ENCODE results near the gene OR13C5.
"Not testable (repeated sequence)": the region's sequence is repeated elsewhere in the genome, so short reads cannot be mapped to it uniquely, and the experiment has no call there.

OR13C5 gene

GRCh38 chr9:104599313-104599712 lies at the start of gene OR13C5:
OR13C5 (minus strand) TSS chr9:104599413; CDS start chr9:104599413, 0 bp downstream.
- not testable (repeated sequence) for DNase-seq

- DNase-seq, result no peak
These were observed 36.2 kb upstream of the OR13C5 start for GRCh38 chr9:104635456-104635855.

- no peak for DNase-seq
These were observed 34.8 kb upstream of the OR13C5 start for GRCh38 chr9:104633976-104634520.

GRCh38 chr9:104625964-104626363 lies 26.8 kb upstream of the OR13C5 start:
- not testable (repeated sequence) for DNase-seq

GRCh38 chr9:104618104-104618503 lies 18.9 kb upstream of the OR13C5 start, which contains the start of gene OR13C9:
OR13C9 (minus strand) TSS chr9:104618204; CDS start chr9:104618204, 0 bp downstream.
- DNase-seq, result no peak

- no peak for DNase-seq
These were observed 18.2 kb upstream of the OR13C5 start for GRCh38 chr9:104617418-104617817.

GRCh38 chr9:104611213-104611612 lies 12.0 kb upstream of the OR13C5 start:
- no peak for DNase-seq

- no peak for DNase-seq
These were observed 9.1 kb upstream of the OR13C5 start for GRCh38 chr9:104608336-104608735.

- no peak for DNase-seq
These were observed 6.9 kb upstream of the OR13C5 start for GRCh38 chr9:104606152-104606551.

- not testable (repeated sequence) for DNase-seq
These were observed 6.3 kb upstream of the OR13C5 start, which contains the start of gene OR13C2 for GRCh38 chr9:104605527-104605926. OR13C2 (minus strand) TSS chr9:104605627; CDS start chr9:104605627, 0 bp downstream.

- DNase-seq, result no peak
These were observed 5.6 kb upstream of the OR13C5 start for GRCh38 chr9:104604801-104605200.

GRCh38 chr9:104598749-104599148 lies 464 bp downstream of the OR13C5 start:
- DNase-seq, result not testable (repeated sequence)

GRCh38 chr9:104589626-104590025 lies 9.6 kb downstream of the OR13C5 start:
- DNase-seq, result no peak

GRCh38 chr9:104586496-104587180 lies 12.6 kb downstream of the OR13C5 start:
- no peak for DNase-seq

- no peak for DNase-seq
These were observed 18.7 kb downstream of the OR13C5 start for GRCh38 chr9:104580562-104580961.

GRCh38 chr9:104577263-104577662 lies 21.9 kb downstream of the OR13C5 start:
- DNase-seq, result no peak

GRCh38 chr9:104575456-104575855 lies 23.8 kb downstream of the OR13C5 start:
- no peak for DNase-seq

- no peak for DNase-seq
These were observed 26.6 kb downstream of the OR13C5 start for GRCh38 chr9:104572612-104573011.

GRCh38 chr9:104568868-104569267 lies 30.3 kb downstream of the OR13C5 start, which contains the start of gene OR13C8:
OR13C8 (plus strand) TSS chr9:104569168; CDS start chr9:104569168, 0 bp downstream.
- no peak for DNase-seq

GRCh38 chr9:104564358-104564757 lies 34.9 kb downstream of the OR13C5 start:
- no peak for DNase-seq

GRCh38 chr9:104556830-104557634 lies 42.2 kb downstream of the OR13C5 start:
- no peak for DNase-seq

- no peak for DNase-seq
These were observed 43.7 kb downstream of the OR13C5 start for GRCh38 chr9:104555521-104555920.

- no peak for DNase-seq
These were observed 46.0 kb downstream of the OR13C5 start for GRCh38 chr9:104553261-104553660.
